ENCODE measurements around the gene FTCD.

GRCh38 chr21:46189213-46189958 lies 34.0 kb upstream of the FTCD start:
- TF ChIP-seq KHSRP (IDR thresholded peaks at IDR 0.05) (no peak), CTCF (IDR thresholded peaks at IDR 0.05 in 2 of 3, conservative IDR thresholded peaks at IDR 0.05 in 1 of 3; ENCODE audit: insufficient read depth in 2 of 3, low read depth in 1 of 3, low read length in 3 of 3) (no peak; a peak in 1 of 6 replicates), GTF2F1 (IDR thresholded peaks at IDR 0.05; ENCODE audit: low read depth, low read length) (no peak), ZNF232 (CRISPR knock-in tag; IDR thresholded peaks at IDR 0.05) (no peak), CHD1 (IDR thresholded peaks at IDR 0.05; ENCODE audit: low read length) (no peak)
